ENCODE measurements around the gene TMEM8B. TPM values are rescaled to one million over a fixed set of nuclear protein-coding genes. Genes with fewer than 3 reads are reported as not detected.

Gene TMEM8B
- total RNA-seq, 1 experiment from 2014 or later = 7.2 TPM

DNA sequence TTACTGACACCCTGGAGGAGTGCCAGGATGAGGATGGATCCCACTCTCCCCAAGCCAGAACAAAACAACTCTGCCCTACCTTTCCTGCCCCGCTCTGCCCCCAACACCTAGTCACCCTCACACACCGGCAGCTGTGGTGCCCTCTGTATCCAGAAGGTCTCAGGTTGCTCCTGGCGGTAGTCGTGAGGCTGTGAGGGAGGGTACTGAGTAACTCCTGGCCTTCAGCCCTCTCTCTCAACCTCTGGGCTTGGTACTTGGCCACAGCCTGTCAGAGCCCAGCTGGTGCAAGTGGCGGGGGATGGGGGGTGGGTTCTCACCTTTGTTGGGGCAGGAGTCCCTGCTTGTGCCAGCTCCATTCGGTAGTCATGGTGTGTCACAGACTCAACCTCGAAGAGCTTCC is 18.9 kb upstream of the TMEM8B start:
- CTCF ChIA-PET = no interaction called here
- Histone ChIP-seq H4K20me1 (ENCODE audit: insufficient read depth) (no peaks in the 10 kb centered on the region), H3K4me3 (replicated peaks in 1 of 2; ENCODE audit: low read depth in 1 of 2, low read length in 2 of 2) (no peak overlapping the region), H3K9me2 (ENCODE audit: insufficient read depth) (no peaks in the 10 kb centered on the region), H3K9me3 (ENCODE audit: control insufficient read depth in 1 of 2, insufficient read depth in 1 of 2, low read depth in 1 of 2, low read length in 2 of 2) (no peaks in the 10 kb centered on the region), H3K27me3 (ENCODE audit: insufficient read depth, low read length) (no peaks in the 10 kb centered on the region), H3K4me2 (ENCODE audit: low read length) (no peak overlapping the region), H3K9ac (ENCODE audit: low read length) (no peak overlapping the region), H3K36me3 (ENCODE audit: control insufficient read depth in 1 of 2, insufficient read depth in 2 of 2, low read length in 2 of 2) (peaks cover 0 to 3% of the 10 kb centered on the region in 2 experiments; a peak in 2 of 4 replicates), H3K79me2 (ENCODE audit: insufficient read depth, low read length) (no peaks in the 10 kb centered on the region), H2AFZ (ENCODE audit: low read depth, low read length, poor library complexity, severe bottlenecking) (no peak overlapping the region), H3K4me1 (ENCODE audit: control insufficient read depth in 1 of 2, insufficient read depth in 2 of 2, low read length in 2 of 2) (peaks cover 7 to 14% of the 10 kb centered on the region in 2 experiments; a peak in 3 of 4 replicates), H3K27ac (ENCODE audit: low read depth, low read length) (no peak overlapping the region)
- no TSS peak for BruUV-seq (replicated peaks)
- POLR2A ChIA-PET = no interaction called here
- intact Hi-C loops (cut with micrococcal nuclease) = no loop called here
- DNase-seq (ENCODE audit: low read depth, low spot score) (no peak), ATAC-seq (no peak)
- TF ChIP-seq EGR1 (IDR thresholded peaks at IDR 0.05; ENCODE audit: low read depth) (no peak), CEBPB (IDR thresholded peaks at IDR 0.05; ENCODE audit: low read depth) (no peak), SP1 (IDR thresholded peaks at IDR 0.05; ENCODE audit: low read depth) (no peak), CBX3 (IDR thresholded peaks at IDR 0.05; ENCODE audit: low read depth) (no peak), ZFX (IDR thresholded peaks at IDR 0.05) (no peak), ELF1 (IDR thresholded peaks at IDR 0.05; ENCODE audit: borderline replicate concordance, low read depth) (no peak), RAD21 (IDR thresholded peaks at IDR 0.05; ENCODE audit: low read depth) (no peak), EZH2 (IDR thresholded peaks at IDR 0.05) (no peak), FOSL1 (IDR thresholded peaks at IDR 0.05; ENCODE audit: low read depth) (no peak), ZNF274 (IDR thresholded peaks at IDR 0.05; ENCODE audit: low read depth, low read length) (no peak), YY1 (IDR thresholded peaks at IDR 0.05; ENCODE audit: extremely low read depth, insufficient replicate concordance, low read depth, low read length) (no peak), TCF7L2 (IDR thresholded peaks at IDR 0.05; ENCODE audit: borderline replicate concordance, extremely low read depth, insufficient read depth, insufficient read length) (no peak), SIN3A (IDR thresholded peaks at IDR 0.05; ENCODE audit: low read depth) (no peak), POLR2AphosphoS5 (IDR thresholded peaks at IDR 0.05; ENCODE audit: low read depth, low read length) (no peak)
- TF ChIP-seq, protein P1, sequence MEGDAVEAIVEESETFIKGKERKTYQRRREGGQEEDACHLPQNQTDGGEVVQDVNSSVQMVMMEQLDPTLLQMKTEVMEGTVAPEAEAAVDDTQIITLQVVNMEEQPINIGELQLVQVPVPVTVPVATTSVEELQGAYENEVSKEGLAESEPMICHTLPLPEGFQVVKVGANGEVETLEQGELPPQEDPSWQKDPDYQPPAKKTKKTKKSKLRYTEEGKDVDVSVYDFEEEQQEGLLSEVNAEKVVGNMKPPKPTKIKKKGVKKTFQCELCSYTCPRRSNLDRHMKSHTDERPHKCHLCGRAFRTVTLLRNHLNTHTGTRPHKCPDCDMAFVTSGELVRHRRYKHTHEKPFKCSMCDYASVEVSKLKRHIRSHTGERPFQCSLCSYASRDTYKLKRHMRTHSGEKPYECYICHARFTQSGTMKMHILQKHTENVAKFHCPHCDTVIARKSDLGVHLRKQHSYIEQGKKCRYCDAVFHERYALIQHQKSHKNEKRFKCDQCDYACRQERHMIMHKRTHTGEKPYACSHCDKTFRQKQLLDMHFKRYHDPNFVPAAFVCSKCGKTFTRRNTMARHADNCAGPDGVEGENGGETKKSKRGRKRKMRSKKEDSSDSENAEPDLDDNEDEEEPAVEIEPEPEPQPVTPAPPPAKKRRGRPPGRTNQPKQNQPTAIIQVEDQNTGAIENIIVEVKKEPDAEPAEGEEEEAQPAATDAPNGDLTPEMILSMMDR (IDR thresholded peaks at IDR 0.05 in 2 of 3, conservative IDR thresholded peaks at IDR 0.05 in 1 of 3; ENCODE audit: borderline replicate concordance in 1 of 3, insufficient read depth in 1 of 3, low read depth in 2 of 3, low read length in 2 of 3) = no peak
- TF ChIP-seq, protein P2, sequence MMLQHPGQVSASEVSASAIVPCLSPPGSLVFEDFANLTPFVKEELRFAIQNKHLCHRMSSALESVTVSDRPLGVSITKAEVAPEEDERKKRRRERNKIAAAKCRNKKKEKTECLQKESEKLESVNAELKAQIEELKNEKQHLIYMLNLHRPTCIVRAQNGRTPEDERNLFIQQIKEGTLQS (IDR thresholded peaks at IDR 0.05) = no peak
- TF ChIP-seq, protein P3, sequence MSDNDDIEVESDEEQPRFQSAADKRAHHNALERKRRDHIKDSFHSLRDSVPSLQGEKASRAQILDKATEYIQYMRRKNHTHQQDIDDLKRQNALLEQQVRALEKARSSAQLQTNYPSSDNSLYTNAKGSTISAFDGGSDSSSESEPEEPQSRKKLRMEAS (IDR thresholded peaks at IDR 0.05) = no peak
- TF ChIP-seq, protein P4, sequence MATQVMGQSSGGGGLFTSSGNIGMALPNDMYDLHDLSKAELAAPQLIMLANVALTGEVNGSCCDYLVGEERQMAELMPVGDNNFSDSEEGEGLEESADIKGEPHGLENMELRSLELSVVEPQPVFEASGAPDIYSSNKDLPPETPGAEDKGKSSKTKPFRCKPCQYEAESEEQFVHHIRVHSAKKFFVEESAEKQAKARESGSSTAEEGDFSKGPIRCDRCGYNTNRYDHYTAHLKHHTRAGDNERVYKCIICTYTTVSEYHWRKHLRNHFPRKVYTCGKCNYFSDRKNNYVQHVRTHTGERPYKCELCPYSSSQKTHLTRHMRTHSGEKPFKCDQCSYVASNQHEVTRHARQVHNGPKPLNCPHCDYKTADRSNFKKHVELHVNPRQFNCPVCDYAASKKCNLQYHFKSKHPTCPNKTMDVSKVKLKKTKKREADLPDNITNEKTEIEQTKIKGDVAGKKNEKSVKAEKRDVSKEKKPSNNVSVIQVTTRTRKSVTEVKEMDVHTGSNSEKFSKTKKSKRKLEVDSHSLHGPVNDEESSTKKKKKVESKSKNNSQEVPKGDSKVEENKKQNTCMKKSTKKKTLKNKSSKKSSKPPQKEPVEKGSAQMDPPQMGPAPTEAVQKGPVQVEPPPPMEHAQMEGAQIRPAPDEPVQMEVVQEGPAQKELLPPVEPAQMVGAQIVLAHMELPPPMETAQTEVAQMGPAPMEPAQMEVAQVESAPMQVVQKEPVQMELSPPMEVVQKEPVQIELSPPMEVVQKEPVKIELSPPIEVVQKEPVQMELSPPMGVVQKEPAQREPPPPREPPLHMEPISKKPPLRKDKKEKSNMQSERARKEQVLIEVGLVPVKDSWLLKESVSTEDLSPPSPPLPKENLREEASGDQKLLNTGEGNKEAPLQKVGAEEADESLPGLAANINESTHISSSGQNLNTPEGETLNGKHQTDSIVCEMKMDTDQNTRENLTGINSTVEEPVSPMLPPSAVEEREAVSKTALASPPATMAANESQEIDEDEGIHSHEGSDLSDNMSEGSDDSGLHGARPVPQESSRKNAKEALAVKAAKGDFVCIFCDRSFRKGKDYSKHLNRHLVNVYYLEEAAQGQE (IDR thresholded peaks at IDR 0.05; ENCODE audit: low read depth) = no peak
- TF ChIP-seq, protein P5, sequence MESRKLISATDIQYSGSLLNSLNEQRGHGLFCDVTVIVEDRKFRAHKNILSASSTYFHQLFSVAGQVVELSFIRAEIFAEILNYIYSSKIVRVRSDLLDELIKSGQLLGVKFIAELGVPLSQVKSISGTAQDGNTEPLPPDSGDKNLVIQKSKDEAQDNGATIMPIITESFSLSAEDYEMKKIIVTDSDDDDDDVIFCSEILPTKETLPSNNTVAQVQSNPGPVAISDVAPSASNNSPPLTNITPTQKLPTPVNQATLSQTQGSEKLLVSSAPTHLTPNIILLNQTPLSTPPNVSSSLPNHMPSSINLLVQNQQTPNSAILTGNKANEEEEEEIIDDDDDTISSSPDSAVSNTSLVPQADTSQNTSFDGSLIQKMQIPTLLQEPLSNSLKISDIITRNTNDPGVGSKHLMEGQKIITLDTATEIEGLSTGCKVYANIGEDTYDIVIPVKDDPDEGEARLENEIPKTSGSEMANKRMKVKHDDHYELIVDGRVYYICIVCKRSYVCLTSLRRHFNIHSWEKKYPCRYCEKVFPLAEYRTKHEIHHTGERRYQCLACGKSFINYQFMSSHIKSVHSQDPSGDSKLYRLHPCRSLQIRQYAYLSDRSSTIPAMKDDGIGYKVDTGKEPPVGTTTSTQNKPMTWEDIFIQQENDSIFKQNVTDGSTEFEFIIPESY (IDR thresholded peaks at IDR 0.05; ENCODE audit: extremely low read depth, insufficient replicate concordance, low read length) = no peak
- RAD21 ChIA-PET (ENCODE audit: low non-redundant PET in 1 of 2, low total read pairs in 2 of 2, uncharacterized antibody in 2 of 2, unreplicated experiment in 2 of 2) = no interaction called here
